C4-2B (cell line): ENCODE data around the gene TSPAN9.

Experiments
- H3K27ac ChIP-seq: fragments of 450-650 bp; 2 replicates; pipeline ENCODE4 v1.5.1; 2017
- ZFX ChIP-seq: fragments of 450-650 bp; IDR thresholded peaks from 2 replicates; pipeline ENCODE4 v1.6.1; 2017
- TF ChIP-seq, protein P1 (sequence below): fragments of 450-650 bp; conservative IDR thresholded peaks from 2 replicates; pipeline ENCODE4 v1.5.1; 2017; ENCODE audit warnings: mild to moderate bottlenecking

TSPAN9 gene

DNA sequence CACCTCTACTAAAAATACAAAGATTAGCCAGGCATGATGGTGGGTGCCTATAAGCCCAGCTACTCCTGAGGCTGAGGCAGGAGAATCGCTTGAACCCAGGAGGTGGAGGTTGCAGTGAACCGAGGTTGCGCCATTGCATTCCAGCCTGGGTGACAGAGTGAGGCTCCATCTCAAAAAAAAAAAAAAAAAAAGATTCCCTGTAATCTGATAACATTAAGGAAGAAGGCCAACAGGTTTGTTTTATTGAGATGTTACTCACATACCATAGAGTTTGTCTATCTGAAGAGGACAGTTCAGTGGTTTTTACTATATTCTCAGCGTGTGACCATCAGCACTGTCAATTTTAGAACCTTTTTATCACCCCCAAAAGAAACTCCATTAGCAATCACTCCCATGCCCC, 37.5 kb downstream of the TSPAN9 start:
- no peak for TF ChIP-seq ZFX
- TF ChIP-seq, protein P1, sequence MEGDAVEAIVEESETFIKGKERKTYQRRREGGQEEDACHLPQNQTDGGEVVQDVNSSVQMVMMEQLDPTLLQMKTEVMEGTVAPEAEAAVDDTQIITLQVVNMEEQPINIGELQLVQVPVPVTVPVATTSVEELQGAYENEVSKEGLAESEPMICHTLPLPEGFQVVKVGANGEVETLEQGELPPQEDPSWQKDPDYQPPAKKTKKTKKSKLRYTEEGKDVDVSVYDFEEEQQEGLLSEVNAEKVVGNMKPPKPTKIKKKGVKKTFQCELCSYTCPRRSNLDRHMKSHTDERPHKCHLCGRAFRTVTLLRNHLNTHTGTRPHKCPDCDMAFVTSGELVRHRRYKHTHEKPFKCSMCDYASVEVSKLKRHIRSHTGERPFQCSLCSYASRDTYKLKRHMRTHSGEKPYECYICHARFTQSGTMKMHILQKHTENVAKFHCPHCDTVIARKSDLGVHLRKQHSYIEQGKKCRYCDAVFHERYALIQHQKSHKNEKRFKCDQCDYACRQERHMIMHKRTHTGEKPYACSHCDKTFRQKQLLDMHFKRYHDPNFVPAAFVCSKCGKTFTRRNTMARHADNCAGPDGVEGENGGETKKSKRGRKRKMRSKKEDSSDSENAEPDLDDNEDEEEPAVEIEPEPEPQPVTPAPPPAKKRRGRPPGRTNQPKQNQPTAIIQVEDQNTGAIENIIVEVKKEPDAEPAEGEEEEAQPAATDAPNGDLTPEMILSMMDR = no peak
- H3K27ac ChIP-seq = no peak overlapping the region

DNA sequence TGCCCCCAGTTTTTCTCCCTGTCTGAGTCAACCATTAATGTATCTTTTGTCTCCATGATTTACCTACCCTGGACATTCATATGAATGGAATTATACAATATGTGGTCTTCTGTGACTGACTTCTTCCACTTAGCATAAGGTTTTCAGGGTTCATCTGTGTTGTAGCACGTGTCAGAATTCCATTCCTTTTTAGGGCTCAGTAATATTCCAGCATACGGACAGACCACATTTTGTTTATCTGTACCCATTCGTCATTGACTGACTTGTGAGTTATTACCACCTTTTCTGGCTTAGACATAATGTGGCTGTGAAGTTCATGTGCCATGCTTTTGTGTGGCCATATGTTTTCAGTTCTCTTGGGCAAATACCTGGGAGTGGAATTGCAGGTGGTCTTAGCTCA, 37.9 kb downstream of the TSPAN9 start:
- no peak overlapping the region for H3K27ac ChIP-seq
- TF ChIP-seq ZFX = no peak
- TF ChIP-seq, protein P1 = no peak

DNA sequence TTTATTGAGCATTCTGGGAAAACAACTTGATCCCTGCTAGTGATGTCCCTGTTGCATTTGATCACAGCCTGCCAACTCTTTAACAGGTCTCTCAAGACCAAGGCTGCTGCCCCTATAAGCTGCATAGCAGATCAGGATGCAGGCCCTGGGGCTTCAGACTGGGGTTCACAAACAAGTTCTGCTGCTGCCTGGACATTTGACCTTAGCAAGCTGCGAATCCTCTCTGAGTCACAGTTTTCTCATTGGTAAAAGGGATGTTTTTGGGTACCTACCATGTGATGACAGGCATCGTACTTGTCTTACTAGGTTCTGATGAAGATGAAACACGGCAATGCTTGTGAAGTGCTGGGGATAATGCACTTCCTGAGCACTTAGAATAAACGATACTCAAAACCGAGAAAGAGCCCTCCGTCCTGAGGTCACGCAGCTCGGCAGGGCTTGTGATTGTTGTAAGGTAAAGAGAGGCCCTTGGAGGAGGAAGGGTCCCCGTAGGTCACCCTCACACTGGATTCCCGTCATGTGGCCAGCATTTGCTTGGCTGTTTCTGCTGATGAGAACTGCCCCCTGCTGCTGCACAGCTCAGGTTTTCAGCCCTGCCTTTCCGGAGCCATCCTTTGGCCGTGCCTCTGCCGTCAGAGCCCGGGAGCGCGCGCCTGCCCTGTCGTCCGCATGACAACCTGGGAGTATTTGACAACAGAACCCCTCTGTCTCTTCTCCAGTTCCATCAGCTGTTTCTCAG, 39.1 kb downstream of the TSPAN9 start:
- no peak overlapping the region for H3K27ac ChIP-seq

DNA sequence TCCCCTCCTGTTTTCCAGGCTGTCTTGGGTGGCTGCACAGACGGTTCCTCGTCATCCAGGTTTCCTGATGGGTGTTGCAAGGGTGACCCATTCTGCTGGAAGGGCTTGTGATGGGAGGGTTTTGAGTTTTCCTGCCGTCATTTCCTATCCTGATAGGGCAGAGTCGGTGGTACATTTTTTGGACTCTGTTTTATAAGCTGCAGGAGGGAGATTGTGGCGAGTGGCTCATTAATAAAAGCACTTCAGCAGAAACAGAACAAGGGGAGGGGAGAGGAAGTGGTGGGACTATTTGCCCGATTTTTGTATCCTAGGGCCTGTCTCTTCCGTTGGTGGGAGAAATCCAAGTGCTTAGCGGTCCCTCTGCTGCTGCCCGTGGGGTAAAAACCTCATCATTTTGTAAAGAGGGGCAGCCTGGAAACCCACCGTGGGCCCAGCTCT, 40.0 kb downstream of the TSPAN9 start:
- H3K27ac ChIP-seq = no peak overlapping the region
- TF ChIP-seq ZFX = no peak
- TF ChIP-seq, protein P1 = no peak

More for the DNA sequence above, 39.1 kb downstream of the TSPAN9 start:
- no peak for TF ChIP-seq ZFX
- TF ChIP-seq, protein P1 = no peak

DNA sequence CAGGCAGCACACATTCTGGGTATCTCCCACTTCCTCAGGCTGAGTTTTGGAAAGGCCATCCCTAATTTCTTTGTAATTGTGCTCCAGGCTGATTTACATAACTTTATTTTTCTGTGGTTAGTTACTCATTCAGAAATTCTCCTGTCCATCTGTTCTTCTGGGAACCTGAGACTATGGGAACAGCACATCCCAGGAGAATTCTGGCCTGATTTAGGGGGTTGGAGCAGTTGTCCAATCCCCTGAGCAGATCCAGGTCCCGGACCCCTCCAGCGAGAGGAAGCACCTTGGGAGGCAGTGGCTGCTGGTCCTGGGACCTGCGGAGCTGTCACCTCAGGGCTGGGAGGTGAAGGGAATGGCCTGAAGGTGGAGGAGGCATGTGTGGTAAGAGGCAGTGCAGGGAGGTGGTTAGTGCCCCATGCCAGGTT, 40.4 kb downstream of the TSPAN9 start:
- H3K27ac ChIP-seq = no peak overlapping the region
- TF ChIP-seq, protein P1 = no peak
- TF ChIP-seq ZFX = no peak

DNA sequence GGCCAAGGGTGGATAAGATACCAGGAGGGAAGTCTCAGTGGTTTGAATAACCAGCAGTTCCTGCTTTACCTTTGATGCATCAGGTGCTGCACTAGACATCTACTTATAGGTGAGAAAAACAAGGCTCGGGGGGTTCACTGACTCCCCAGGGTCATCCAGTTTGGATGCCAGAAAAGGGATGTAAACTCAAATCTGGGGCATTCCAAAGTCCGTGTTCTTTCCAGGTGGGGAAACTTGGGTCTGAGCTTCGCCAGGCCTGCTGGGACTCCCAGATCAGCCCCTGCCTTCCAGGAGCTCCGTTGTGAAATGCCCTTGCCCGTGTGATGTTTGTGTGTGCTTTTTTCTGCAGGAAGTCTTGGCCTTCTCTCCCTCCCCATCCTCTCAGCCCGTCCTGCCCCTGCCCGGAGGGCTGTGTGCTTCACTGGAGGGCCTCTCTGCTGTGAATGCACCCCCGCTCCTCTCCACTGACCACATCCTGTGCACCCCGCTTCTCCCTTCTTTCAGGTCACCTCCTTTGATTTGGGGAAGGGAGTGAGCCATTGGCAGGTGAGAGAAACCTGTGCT, 42.1 kb downstream of the TSPAN9 start:
- H3K27ac ChIP-seq = no peak overlapping the region
- TF ChIP-seq ZFX = no peak
- TF ChIP-seq, protein P1 = no peak
